IPS-NIHi11 (cell line): ENCODE measurements around the gene IRGC.
"Not testable (repeated sequence)": the region's sequence is repeated elsewhere in the genome, so short reads cannot be mapped to it uniquely, and the experiment has no call there.

Experiments used
- DNase-seq: peaks from one replicate; pipeline ENCODE4 v3.0.0; 2012; ENCODE audit warnings: mixed read lengths, low spot score

IRGC gene

DNA sequence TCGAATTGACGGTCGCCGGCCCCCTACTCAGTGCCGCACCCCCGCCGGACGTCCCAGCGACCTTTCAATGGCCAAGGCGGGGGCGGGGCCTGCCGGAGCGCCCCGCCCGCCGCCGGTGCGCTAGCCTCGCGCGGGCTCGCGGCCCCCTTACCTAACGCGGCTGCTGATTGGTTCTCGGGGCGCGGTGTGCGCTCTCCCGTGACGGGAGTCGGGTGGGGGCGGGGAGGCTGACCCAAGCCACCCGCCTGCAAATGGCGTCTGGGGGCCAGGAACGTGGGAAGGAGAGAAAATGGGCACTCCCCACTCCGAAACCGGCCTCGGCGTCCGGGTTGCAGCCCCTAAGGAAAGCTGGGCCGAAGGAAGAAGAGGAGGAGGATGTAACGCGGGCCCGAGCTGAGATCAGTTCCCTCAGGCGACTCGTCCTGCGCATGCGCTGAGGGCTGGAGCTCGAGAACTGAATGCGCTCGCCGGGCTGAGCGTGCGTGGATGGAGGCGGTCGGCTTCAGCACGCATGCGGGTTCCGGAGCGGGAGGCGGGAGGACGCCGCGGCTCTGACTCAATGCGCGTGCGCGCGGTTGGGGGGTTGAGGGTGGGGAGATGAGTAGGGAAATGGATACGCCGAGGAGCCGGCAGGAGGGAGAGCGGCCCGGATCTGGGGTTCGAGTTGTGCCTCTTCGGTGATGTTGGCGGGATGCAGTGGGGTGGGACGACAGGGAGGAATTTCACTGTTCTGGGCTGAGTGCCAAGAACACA is 38.8 kb downstream of the IRGC start, which contains the start of gene SMG9:
SMG9 (minus strand) TSS at position 460 of the 753 bp plus-strand sequence. CDS start 4,221 bp downstream, outside the sequence.
- DNase-seq: peak; percentile 97

DNA sequence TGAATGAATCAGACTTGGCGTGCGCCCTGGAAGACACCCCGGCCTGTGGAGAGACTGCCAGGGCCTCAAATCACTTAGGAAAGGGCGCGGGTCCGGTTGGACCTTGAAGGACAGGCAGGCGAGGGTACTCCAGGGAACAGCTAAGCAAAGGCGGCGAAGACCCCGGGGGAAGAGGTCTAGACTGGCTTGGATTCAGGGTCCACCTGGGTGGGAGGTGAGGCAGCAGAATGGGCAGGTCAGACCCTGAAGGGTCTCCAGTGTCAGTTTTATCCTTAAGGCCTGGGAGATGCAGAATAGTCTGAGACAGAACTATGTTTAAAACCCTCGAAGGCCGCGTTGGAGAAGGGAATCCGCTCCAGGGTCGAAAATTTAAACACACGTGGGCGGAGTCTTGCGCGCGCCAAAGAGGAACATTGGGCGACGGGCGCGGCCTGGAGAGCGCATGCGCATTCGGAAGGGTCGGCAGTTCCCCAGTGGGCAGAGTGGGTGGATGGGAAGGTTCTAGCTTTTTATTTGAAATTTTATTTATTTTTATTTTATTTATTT is 39.5 kb downstream of the IRGC start:
- DNase-seq: peak; percentile 70

DNA sequence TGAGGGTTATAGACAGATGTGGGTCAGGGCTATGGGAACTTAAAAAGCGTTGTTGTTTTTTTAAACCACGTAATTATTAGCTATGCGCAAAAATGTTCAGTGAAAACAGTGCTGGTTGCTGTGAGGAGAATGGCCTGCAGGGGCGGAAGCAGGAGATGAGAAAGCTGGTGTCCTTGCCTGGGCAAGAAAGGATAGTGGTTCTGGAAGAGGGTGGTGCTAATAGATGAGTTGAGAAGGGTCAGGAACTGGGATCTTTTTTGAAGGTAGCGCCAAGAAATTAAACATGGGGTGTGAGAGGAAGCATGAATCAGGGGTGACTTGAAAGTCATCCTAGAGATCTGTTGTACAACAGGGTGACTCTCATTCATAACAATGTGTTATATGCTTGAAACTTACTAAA is 43.6 kb downstream of the IRGC start:
- no peak for DNase-seq

DNA sequence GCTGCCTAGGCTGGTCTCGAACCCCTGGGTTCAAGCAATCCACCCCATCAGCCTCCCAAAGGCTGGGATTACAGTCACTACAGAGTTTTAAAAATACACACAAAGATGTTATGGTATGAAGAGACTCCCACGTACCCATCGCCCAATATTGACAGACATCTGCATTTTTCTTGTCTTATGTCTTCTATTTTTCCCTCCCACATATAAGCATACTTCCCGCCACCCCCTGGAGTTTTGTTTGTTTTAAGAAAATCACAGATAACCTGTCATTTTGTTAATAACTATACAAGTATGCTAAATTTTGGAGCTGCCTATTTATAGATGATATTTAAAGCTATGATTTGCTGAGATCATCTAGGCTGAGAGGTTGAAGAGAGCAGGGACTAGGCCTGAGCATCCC is 45.1 kb downstream of the IRGC start:
- DNase-seq: no peak

DNA sequence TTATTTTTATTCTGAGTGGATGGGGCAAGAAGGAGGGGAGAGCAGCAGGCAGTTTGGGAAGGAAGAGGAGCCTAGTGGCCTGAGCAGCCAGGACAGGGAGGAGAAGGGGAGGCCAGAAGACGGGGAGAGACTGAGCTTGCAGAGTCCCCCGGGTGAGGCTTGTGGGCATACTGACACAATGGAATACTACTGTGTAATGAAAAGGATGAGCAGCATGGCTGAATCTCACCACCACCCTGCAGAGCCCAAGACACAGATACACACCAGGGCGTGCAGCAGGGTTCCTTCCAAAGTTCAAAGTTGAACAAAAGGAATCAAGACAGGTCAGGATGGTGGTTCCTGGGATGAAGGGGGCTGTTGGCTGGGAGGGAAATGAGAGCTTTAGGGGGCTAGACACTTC is 46.9 kb downstream of the IRGC start:
- no peak for DNase-seq

DNA sequence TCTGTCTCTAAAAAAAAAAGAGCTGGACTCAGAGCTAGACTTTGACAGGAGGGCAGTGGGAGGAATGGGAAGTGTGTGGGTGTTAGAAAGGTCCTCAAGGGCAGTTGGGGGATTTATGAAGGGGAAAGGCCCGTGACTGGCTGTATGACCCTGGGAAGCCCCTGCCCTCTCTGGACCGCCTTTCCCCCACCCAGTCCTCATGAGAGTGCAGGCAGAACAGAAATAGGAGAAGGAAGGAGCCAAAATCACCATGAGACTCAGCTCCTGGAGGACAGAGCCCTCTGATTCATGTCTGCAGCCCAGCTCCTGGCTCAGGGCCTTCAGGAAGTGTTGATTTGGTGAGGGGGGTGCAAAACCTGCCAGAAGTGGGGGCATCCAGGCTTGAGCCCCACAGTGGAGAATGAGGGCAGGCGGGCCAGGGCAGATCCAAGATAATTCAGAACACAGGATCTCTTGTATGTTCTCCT is 47.6 kb downstream of the IRGC start:
- DNase-seq: no peak

DNA sequence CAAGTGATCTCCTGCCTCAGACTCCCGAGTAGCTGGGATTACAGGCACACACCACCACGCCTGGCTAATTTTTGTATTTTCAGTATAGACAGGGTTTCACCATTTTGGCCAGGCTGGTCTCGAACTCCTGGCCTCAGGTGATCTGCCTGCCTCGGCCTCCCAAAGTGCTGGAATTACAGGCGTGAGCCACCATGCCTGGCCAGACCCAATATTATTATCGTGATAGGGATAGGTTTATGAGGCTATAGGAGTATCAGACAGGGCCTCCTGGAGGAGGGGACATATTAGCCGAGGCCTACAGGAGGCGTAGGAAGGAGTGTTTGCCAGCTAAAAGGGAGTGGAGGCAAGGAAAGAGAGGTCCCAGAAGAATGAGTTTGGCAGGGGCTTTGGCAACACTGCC is 48.8 kb downstream of the IRGC start:
- DNase-seq: not testable (repeated sequence)

DNA sequence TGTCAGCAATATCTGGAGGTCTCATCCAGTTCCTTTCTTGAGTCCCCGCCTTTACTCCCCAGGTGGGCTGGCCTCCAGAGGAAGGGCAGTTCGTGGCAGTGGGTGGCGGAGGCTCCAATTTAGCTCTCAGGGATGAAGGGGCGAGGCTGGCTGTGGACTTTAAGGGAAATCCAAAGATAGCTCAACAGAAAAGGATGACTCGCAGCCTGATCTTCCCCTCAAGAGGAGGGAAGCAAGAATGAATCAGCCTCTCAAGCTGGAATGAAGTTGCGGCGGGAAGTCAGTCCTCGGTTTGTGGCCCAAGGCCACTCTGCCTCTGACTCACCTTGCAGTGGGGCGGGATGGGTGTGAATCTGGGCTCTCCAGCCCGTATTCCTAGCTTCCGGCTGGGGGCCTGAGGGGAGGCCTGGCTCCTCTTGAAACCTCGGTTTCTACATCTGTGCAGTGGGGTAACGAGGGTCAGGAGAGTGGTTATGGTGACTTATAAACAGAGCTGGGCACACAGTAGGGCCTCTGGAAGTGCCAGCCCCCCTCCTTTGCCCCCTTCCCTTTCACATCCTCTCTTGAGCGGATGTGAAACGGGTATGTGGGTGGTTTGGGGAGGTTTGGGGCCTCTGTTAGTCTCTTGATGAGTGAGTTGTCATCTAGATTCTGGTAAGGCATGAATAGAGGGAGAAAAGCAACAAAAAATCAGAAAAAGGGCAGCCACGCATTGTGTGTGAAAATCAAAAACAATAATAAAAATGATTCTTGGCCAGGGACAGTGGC is 49.4 kb downstream of the IRGC start:
- no peak for DNase-seq

DNA sequence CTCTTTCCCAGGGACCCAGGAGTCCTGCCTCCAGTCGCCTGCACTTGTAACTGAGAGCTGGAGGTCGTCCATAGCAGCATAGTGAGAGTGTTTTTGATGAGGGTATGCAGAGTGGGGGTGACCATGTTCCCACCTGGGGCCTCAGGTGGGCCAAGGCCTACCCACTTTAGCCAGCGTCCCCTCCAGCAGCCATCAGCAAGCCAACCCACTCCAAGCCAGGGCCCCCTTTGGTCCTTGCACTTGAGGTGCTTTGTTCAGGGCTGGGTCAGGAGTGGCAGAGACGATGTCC is 50.8 kb downstream of the IRGC start:
- DNase-seq: no peak

DNA sequence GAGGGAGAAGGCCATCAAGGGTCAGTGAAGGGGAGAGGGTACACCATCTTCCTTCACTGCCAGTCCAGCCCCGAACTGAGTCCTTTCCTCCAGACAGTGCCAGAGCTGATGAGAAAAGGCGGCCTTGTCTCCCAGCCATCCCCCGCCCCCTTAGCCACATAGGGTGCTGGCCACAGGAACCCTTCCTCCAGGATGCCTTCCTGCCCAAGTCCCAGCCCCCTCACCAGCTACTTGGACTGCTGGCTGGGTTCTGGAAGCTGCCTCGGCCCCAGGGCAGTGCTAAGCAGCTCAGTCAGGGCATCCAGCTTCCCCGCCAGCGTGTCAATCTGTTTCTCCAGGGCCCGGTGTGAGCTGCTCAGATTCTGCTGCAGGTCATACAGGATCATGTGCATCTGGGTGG is 51.4 kb downstream of the IRGC start:
- DNase-seq: no peak

DNA sequence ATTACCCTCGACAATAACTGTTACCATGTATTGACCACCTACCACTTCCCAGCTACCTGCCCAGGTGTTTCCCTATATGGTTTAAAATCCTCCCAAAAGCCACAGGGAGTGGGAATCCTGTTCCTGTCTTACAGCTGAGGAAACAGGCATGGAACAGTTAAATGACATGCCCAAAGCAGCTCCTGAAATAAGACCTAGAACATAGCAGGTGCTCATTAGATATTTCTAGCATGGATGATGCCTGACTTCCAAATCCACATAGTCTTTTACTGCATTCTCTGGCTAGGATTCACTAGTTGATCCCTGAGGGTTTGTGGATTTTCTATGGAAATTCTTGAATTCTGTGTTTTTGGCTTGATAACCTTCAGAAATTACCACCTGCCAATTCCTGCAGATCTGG is 51.9 kb downstream of the IRGC start:
- no peak for DNase-seq

DNA sequence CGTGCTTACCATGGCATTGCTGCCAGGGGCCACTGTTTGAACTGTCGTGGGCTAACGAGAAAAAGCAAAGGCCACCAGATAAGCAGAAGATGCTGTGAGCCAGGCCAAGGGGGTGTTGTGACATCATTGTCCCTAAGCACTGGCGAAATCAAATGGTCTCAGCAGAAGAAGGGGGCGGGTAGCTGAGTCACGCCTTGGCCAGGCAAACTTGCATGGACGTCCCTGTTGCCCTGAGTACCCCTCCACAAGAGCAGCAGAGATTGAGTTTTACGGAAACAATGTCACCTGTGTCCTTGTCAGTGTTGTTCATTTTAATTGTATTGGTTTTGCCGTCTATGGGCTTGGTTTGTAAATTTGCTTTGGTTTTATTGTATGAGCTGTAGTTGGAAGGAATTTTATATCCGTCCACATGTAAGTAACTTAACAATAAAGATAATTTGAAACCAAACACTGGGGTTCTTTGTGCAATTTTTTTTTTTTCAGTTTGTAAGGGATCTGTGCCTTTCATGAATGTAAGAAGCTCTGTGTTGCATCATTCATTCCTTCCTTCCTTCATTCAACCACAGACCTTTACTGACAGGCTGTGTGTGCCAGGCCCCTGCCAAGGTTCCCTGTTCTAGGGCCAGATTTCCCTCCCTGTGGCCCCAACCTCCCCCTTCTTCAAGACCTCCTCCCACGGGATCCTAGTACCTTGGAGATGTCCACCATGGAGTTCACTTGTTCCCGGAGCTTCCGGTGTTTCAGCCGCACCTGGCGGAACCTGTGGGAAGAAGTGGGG is 52.6 kb downstream of the IRGC start:
- DNase-seq: no peak

DNA sequence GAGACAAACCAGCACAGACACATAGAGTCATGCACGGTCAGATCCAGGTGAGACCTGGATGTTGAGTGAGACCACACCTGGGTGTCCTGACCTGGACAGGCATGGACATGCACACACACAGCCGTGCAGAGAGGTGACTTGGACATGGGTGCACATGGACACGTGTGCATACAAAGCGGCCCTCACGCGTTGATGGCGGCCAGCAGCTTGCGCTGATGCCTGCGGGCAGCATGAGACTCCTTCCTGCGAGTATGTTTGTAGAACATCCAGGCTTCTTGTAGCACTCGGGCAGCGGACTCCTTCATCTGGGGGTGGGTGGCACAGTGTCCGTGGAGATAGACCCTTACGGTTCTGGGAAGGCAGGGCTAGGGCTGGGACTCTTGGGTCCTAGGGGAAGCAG is 53.4 kb downstream of the IRGC start:
- no peak for DNase-seq
